CD14-positive monocyte (primary cell): ENCODE measurements around the gene OR2V2. TPM values are rescaled to one million over a fixed set of nuclear protein-coding genes. Genes with fewer than 3 reads are reported as not detected.

ENCODE experiments used
- DNase-seq, 3 donors: peaks; one replicate each; pipeline ENCODE4 v3.0.0-alpha.2; 2011 to 2022
- H2AFZ ChIP-seq: 2 replicates; pipeline ENCODE4 v1.6.0; 2012; ENCODE audit warnings: mild to moderate bottlenecking, low read depth, low read length, inconsistent platforms; ENCODE audit not compliant: insufficient read depth, poor library complexity, severe bottlenecking
- H3K27ac ChIP-seq, 2 donors: 1 replicate in 1 of 2; 2 replicates in 1 of 2; pipeline ENCODE4 v1.5.1; 2012 to 2013; ENCODE audit warnings: low read length in 2 of 2, control low read depth in 1 of 2, inconsistent platforms in 1 of 2, low read depth in 1 of 2, mild to moderate bottlenecking in 1 of 2
- H3K27me3 ChIP-seq, 2 donors: one replicate each; pipeline versions ENCODE4 v1.6.0 to v1.6.1; 2011 to 2013; ENCODE audit warnings: low read length in 2 of 2; ENCODE audit not compliant: control insufficient read depth in 2 of 2, insufficient read depth in 2 of 2
- H3K36me3 ChIP-seq, 2 donors: replicated peaks in 1 of 2; 1 replicate in 1 of 2; 2 replicates in 1 of 2; pipeline versions ENCODE4 v1.5.1 to v1.6.1; 2012 to 2013; ENCODE audit warnings: low read length in 2 of 2, control low read depth in 1 of 2, inconsistent platforms in 1 of 2, mild to moderate bottlenecking in 1 of 2; ENCODE audit not compliant: insufficient read depth in 2 of 2, control insufficient read depth in 1 of 2
- H3K4me1 ChIP-seq, 2 donors: 1 replicate in 1 of 2; 2 replicates in 1 of 2; pipeline versions ENCODE4 v1.5.1 to v1.6.1; 2012 to 2013; ENCODE audit warnings: low read length in 2 of 2, control low read depth in 1 of 2, inconsistent platforms in 1 of 2, mild to moderate bottlenecking in 1 of 2, moderate library complexity in 1 of 2; ENCODE audit not compliant: insufficient read depth in 2 of 2, control insufficient read depth in 1 of 2
- H3K4me2 ChIP-seq: replicated peaks from 2 replicates; pipeline ENCODE3; 2012; ENCODE audit warnings: low read length, moderate library complexity, mild to moderate bottlenecking; ENCODE audit not compliant: poor library complexity, severe bottlenecking; ENCODE audit errors: extremely low read depth
- H3K4me3 ChIP-seq, 3 experiments: fragments of 200-600 bp in 1 of 3; sonication (generic) in 1 of 3; replicated peaks in 1 of 3; 1 replicate in 2 of 3; 2 replicates in 1 of 3; pipeline ENCODE4 v1.5.1; 2011 to 2013; ENCODE audit warnings: low read length in 3 of 3, mild to moderate bottlenecking in 3 of 3, control low read depth in 2 of 3, low read depth in 2 of 3, inconsistent platforms in 1 of 3, moderate library complexity in 1 of 3
- H3K79me2 ChIP-seq: 2 replicates; pipeline ENCODE4 v1.6.0; 2012; ENCODE audit warnings: mild to moderate bottlenecking, control low read depth, inconsistent platforms, low read length, moderate library complexity; ENCODE audit not compliant: insufficient read depth
- H3K9ac ChIP-seq: 2 replicates; pipeline ENCODE4 v1.6.0; 2017; ENCODE audit warnings: low read length, mild to moderate bottlenecking; ENCODE audit not compliant: insufficient read depth, poor library complexity, severe bottlenecking
- H3K9me3 ChIP-seq, 2 donors: replicated peaks in 1 of 2; 1 replicate in 1 of 2; 2 replicates in 1 of 2; pipeline versions ENCODE4 v1.5.1 to v1.6.1; 2012 to 2013; ENCODE audit warnings: low read length in 2 of 2, control low read depth in 1 of 2; ENCODE audit not compliant: control insufficient read depth in 1 of 2, insufficient read depth in 1 of 2
- H4K20me1 ChIP-seq: 2 replicates; pipeline ENCODE4 v1.6.0; 2012; ENCODE audit warnings: mild to moderate bottlenecking, low read length, control low read depth, moderate library complexity; ENCODE audit not compliant: insufficient read depth
- H3K27ac Mint-ChIP-seq, 7 donors: one replicate each; pipeline ENCODE4 v1.8.0; 2020; ENCODE audit warnings: mild to moderate bottlenecking in 7 of 7, mixed read lengths in 7 of 7, moderate library complexity in 6 of 7, inconsistent platforms in 2 of 7
- H3K27me3 Mint-ChIP-seq, 3 donors: one replicate each; pipeline ENCODE4 v1.8.0; 2021 to 2022; ENCODE audit warnings: low read depth in 3 of 3, mild to moderate bottlenecking in 3 of 3, mixed read lengths in 3 of 3, moderate library complexity in 3 of 3, inconsistent platforms in 1 of 3
- H3K36me3 Mint-ChIP-seq, 2 donors: one replicate each; pipeline ENCODE4 v1.8.0; 2020; ENCODE audit warnings: mixed read lengths in 2 of 2, inconsistent platforms in 1 of 2, mild to moderate bottlenecking in 1 of 2
- H3K4me1 Mint-ChIP-seq: one replicate; pipeline ENCODE4 v1.8.0; 2020; ENCODE audit warnings: mild to moderate bottlenecking, mixed read lengths
- H3K4me3 Mint-ChIP-seq, 2 donors: one replicate each; pipeline ENCODE4 v1.8.0; 2020; ENCODE audit warnings: mild to moderate bottlenecking in 2 of 2, mixed read lengths in 2 of 2, moderate library complexity in 1 of 2
- H3K9me3 Mint-ChIP-seq, 7 donors: one replicate each; pipeline ENCODE4 v1.8.0; 2020 to 2022; ENCODE audit warnings: mixed read lengths in 7 of 7, mild to moderate bottlenecking in 6 of 7, moderate library complexity in 6 of 7, inconsistent platforms in 2 of 7
- WGBS: methylation state at CpG from one replicate; pipeline ENCODE4 v1.1.5; 2013; ENCODE audit warnings: missing lambda C conversion rate; ENCODE audit not compliant: insufficient coverage; 5-methylcytosine and 5-hydroxymethylcytosine counted together
- intact Hi-C, 2 donors: fragments of 100-400 bp; cut with micrococcal nuclease; formaldehyde crosslinking; loops; one replicate each; pipeline versions ENCODE4 v1.15.0 to v1.15.1; 2023
- polyA plus RNA-seq, 3 donors: library from polyadenylated mRNA; depleted of rRNA in 1 of 3; unstranded in 2 of 3; stranded (reverse) in 1 of 3; fragments of 300-500 nt in 2 of 3; fragments of >200 nt in 1 of 3; fragmentation: Illumina TruSeq in 2 of 3; gene quantifications; 1 replicate in 2 of 3; 2 replicates in 1 of 3; pipeline ENCODE4 v1.2.3, GENCODE V29; 2012 to 2021
- TF ChIP-seq, protein P1 (sequence below): fragments of 200-600 bp; IDR thresholded peaks from one replicate; pipeline ENCODE4 v1.8.0; 2022; ENCODE audit warnings: antibody characterized with exemption, mild to moderate bottlenecking

Gene OR2V2
- polyA plus RNA-seq, 3 donors, result not detected

DNA sequence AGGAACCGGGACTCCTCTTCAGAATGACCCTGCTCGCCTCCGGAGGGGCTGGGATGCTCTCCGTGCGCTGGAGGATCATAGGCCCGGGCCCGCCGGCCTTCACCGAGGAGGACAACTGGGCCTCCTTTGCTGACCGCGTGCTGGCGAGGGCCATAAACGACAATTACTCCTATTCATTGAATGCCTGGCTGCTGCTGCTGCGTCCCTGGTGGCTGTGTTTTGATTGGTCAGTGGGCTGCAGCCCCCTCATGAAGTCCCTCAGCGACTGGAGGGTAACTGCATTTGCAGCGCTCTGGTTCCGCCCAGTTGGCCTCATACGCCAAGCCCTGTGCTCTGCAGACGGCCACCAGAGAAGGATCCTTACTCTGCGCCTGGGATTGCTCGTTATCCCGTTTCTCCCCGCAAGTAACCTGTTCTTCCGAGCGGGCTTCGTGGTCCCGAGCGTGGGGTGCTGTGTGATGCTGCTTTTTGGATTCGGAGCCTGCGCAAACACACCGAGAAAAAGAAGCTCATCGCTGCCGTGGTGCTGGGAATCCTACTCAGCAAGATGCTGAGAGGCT, 33.0 kb upstream of the OR2V2 start:
- Mint-ChIP-seq H3K4me1 (no peaks in the 10 kb centered on the region), H3K27me3 (peaks cover 52 to 78% (median 55%) of the 10 kb centered on the region in 3 donors), H3K9me3 (peaks cover 0 to 23% (median 12%) of the 10 kb centered on the region in 7 donors), H3K4me3 (peak overlapping the region in 1 of 2 donors; percentile 76), H3K27ac (peak overlapping the region in 1 of 7 donors; percentile 13), H3K36me3 (peaks cover 0 to 1% of the 10 kb centered on the region in 2 donors)
- Histone ChIP-seq H3K4me1 (no peaks in the 10 kb centered on the region), H4K20me1 (no peaks in the 10 kb centered on the region), H2AFZ (no peak overlapping the region), H3K9ac (no peak overlapping the region), H3K79me2 (no peaks in the 10 kb centered on the region), H3K27me3 (peaks cover 16 to 56% of the 10 kb centered on the region in 2 donors), H3K9me3 (peaks cover 8 to 18% of the 10 kb centered on the region in 2 donors), H3K4me3 (no peak overlapping the region), H3K27ac (no peak overlapping the region), H3K36me3 (no peaks in the 10 kb centered on the region), H3K4me2 (no peak overlapping the region)
- DNase-seq, result no peak
- TF ChIP-seq, protein P1, sequence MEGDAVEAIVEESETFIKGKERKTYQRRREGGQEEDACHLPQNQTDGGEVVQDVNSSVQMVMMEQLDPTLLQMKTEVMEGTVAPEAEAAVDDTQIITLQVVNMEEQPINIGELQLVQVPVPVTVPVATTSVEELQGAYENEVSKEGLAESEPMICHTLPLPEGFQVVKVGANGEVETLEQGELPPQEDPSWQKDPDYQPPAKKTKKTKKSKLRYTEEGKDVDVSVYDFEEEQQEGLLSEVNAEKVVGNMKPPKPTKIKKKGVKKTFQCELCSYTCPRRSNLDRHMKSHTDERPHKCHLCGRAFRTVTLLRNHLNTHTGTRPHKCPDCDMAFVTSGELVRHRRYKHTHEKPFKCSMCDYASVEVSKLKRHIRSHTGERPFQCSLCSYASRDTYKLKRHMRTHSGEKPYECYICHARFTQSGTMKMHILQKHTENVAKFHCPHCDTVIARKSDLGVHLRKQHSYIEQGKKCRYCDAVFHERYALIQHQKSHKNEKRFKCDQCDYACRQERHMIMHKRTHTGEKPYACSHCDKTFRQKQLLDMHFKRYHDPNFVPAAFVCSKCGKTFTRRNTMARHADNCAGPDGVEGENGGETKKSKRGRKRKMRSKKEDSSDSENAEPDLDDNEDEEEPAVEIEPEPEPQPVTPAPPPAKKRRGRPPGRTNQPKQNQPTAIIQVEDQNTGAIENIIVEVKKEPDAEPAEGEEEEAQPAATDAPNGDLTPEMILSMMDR, result no peak
- intact Hi-C loops, result no loop called here
- WGBS, result 50% methylated on average over 25 of the region's 33 CpGs

DNA sequence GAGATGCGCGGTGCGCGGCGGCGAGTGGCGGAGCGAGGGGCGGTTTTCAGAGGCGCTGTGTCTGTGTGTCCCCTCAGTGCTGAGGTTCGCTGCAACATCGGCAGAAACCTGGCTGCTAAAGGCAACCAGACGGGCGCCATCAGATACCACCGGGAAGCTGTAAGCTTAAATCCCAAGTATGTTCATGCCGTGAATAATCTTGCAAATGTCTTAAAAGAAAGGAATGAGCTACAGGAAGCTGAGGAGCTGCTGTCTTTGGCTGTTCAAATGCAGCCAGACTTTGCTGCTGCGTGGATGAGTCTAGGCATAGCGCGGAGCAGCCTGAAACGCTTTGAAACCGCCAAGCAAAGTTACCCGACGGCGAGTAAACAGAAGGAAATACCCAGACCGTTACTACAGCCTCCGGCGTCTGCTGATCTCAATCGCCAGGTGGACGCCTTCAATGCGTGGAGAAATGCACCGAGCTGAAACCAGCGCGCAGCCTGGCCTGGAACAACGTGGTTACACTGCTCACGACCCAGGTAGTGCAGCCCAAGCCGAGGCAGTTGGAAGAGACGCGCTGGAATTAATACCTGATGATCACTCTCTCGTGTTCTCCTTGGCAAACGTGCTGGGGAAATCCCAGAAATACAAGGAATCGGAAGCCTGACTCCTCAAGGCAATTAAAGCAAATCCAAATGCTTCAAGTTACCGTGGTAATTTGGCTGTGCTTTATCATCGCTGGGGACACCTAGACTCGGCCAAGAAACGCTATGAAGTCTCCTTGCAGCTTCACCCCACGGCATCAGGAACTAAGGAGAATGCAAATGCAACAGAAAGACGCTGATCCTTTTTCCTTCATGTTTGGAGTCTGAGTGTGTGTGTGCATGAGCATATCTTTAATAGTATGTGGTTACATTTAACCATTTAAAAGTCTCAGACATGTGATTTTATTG, 32.3 kb upstream of the OR2V2 start:
- Histone ChIP-seq H3K4me3 (no peak overlapping the region), H3K4me2 (no peak overlapping the region), H3K27ac (no peak overlapping the region), H3K79me2 (no peaks in the 10 kb centered on the region), H4K20me1 (no peaks in the 10 kb centered on the region), H2AFZ (no peak overlapping the region), H3K9ac (no peak overlapping the region), H3K9me3 (peaks cover 8 to 18% of the 10 kb centered on the region in 2 donors), H3K36me3 (no peaks in the 10 kb centered on the region), H3K4me1 (no peaks in the 10 kb centered on the region), H3K27me3 (peaks cover 16 to 56% of the 10 kb centered on the region in 2 donors)
- 11% methylated on average over 45 of the region's 47 CpGs for WGBS
- Mint-ChIP-seq H3K27ac (no peak overlapping the region), H3K9me3 (peaks cover 0 to 23% (median 12%) of the 10 kb centered on the region in 7 donors), H3K27me3 (peaks cover 50 to 73% (median 54%) of the 10 kb centered on the region in 3 donors), H3K36me3 (peaks cover 0 to 1% of the 10 kb centered on the region in 2 donors), H3K4me3 (peak overlapping the region in 1 of 2 donors; percentile 76), H3K4me1 (no peaks in the 10 kb centered on the region)
- TF ChIP-seq, protein P1, result no peak
- no peak for DNase-seq
- intact Hi-C loops, result no loop called here
